Uterus (tissue), 2 donors: ENCODE measurements around the gene TMEM247.

Source experiments
- POLR2A ChIP-seq, 2 donors: fragments of 450-650 bp; IDR thresholded peaks; one replicate each; pipeline ENCODE4 v1.6.1; 2016; ENCODE audit warnings: antibody characterized with exemption in 2 of 2, mild to moderate bottlenecking in 1 of 2, moderate library complexity in 1 of 2
- TF ChIP-seq, protein P1 (sequence below), 4 experiments: fragments of 200-600 bp in 2 of 4; fragments of 450-650 bp in 2 of 4; sonication (generic) in 2 of 4; IDR thresholded peaks; one replicate each; pipeline ENCODE4 v1.5.1; 2016 to 2019; ENCODE audit warnings: antibody characterized with exemption in 4 of 4, mild to moderate bottlenecking in 2 of 4, moderate library complexity in 1 of 4

- TF ChIP-seq POLR2A (IDR thresholded peaks at IDR 0.05): no peak
- TF ChIP-seq, protein P1, sequence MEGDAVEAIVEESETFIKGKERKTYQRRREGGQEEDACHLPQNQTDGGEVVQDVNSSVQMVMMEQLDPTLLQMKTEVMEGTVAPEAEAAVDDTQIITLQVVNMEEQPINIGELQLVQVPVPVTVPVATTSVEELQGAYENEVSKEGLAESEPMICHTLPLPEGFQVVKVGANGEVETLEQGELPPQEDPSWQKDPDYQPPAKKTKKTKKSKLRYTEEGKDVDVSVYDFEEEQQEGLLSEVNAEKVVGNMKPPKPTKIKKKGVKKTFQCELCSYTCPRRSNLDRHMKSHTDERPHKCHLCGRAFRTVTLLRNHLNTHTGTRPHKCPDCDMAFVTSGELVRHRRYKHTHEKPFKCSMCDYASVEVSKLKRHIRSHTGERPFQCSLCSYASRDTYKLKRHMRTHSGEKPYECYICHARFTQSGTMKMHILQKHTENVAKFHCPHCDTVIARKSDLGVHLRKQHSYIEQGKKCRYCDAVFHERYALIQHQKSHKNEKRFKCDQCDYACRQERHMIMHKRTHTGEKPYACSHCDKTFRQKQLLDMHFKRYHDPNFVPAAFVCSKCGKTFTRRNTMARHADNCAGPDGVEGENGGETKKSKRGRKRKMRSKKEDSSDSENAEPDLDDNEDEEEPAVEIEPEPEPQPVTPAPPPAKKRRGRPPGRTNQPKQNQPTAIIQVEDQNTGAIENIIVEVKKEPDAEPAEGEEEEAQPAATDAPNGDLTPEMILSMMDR (IDR thresholded peaks at IDR 0.05): no peak
Observed at GRCh38 chr2:46449700-46450099, 29.7 kb upstream of the TMEM247 start.
